WERI-Rb-1 (cell line): ENCODE measurements around the gene ABCG1.

Experiments used
- DNase-seq: peaks from one replicate; pipeline ENCODE4 v3.0.0-alpha.2; 2020
- H3K27ac ChIP-seq: fragments of 250-450 bp; sonication (Bioruptor Pico); 2 replicates; pipeline ENCODE4 v1.5.1; 2020; ENCODE audit warnings: mild to moderate bottlenecking, moderate library complexity
- H3K27me3 ChIP-seq: fragments of 250-450 bp; sonication (Bioruptor Pico); 2 replicates; pipeline ENCODE4 v1.5.1; 2021; ENCODE audit warnings: mild to moderate bottlenecking, low read depth, moderate library complexity; ENCODE audit not compliant: insufficient read depth, severe bottlenecking
- H3K36me3 ChIP-seq: fragments of 250-450 bp; sonication (Bioruptor Pico); 2 replicates; pipeline ENCODE4 v1.5.1; 2020; ENCODE audit warnings: mild to moderate bottlenecking, moderate library complexity
- H3K4me3 ChIP-seq: 2 replicates; pipeline ENCODE4 v1.5.1; 2011; ENCODE audit warnings: low read depth, mild to moderate bottlenecking, control low read depth, low read length
- H3K9me3 ChIP-seq: fragments of 250-450 bp; sonication (Bioruptor Pico); 2 replicates; pipeline ENCODE4 v1.5.1; 2021; ENCODE audit warnings: mild to moderate bottlenecking, moderate library complexity; ENCODE audit not compliant: severe bottlenecking
- CTCF ChIP-seq: IDR thresholded peaks from 2 replicates; pipeline ENCODE4 v1.5.1; 2011; ENCODE audit warnings: low read depth, mild to moderate bottlenecking, control low read depth, inconsistent platforms, low read length

ABCG1 gene

GRCh38 chr21:42264245-42265195, 45.6 kb downstream of the ABCG1 start:
- no peak for DNase-seq

GRCh38 chr21:42265231-42265812, 46.4 kb downstream of the ABCG1 start:
- Histone ChIP-seq H3K4me3 (no peak overlapping the region), H3K36me3 (no peaks in the 10 kb centered on the region), H3K9me3 (no peaks in the 10 kb centered on the region), H3K27ac (no peak overlapping the region), H3K27me3 (no peaks in the 10 kb centered on the region)
- DNase-seq: no peak
- TF ChIP-seq CTCF: no peak

More at GRCh38 chr21:42264245-42265195, 45.6 kb downstream of the ABCG1 start:
- no peaks in the 10 kb centered on the region for H3K27me3 ChIP-seq
- no peak for TF ChIP-seq CTCF
- no peak overlapping the region for H3K27ac ChIP-seq
- H3K36me3 ChIP-seq: no peaks in the 10 kb centered on the region
- H3K4me3 ChIP-seq: no peak overlapping the region
- H3K9me3 ChIP-seq: no peaks in the 10 kb centered on the region

- Histone ChIP-seq H3K4me3 (no peak overlapping the region), H3K27ac (no peak overlapping the region), H3K9me3 (no peaks in the 10 kb centered on the region), H3K36me3 (peaks cover 8% of the 10 kb centered on the region), H3K27me3 (no peaks in the 10 kb centered on the region)
- no peak for TF ChIP-seq CTCF
- no peak for DNase-seq
These were observed 48.1 kb downstream of the ABCG1 start for GRCh38 chr21:42266971-42267556.

GRCh38 chr21:42269386-42269785, 50.4 kb downstream of the ABCG1 start:
- TF ChIP-seq CTCF: no peak
- no peaks in the 10 kb centered on the region for H3K9me3 ChIP-seq
- H3K4me3 ChIP-seq: no peak overlapping the region
- no peaks in the 10 kb centered on the region for H3K27me3 ChIP-seq
- no peak for DNase-seq
- H3K36me3 ChIP-seq: peaks cover 20% of the 10 kb centered on the region
- H3K27ac ChIP-seq: no peak overlapping the region

GRCh38 chr21:42271065-42271464, 52.1 kb downstream of the ABCG1 start:
- Histone ChIP-seq H3K36me3 (peaks cover 20% of the 10 kb centered on the region), H3K4me3 (no peak overlapping the region), H3K9me3 (no peaks in the 10 kb centered on the region), H3K27me3 (no peaks in the 10 kb centered on the region), H3K27ac (no peak overlapping the region)
- no peak for DNase-seq
- no peak for TF ChIP-seq CTCF
